ENCODE measurements around the gene KATNAL2.

KATNAL2 gene

DNA sequence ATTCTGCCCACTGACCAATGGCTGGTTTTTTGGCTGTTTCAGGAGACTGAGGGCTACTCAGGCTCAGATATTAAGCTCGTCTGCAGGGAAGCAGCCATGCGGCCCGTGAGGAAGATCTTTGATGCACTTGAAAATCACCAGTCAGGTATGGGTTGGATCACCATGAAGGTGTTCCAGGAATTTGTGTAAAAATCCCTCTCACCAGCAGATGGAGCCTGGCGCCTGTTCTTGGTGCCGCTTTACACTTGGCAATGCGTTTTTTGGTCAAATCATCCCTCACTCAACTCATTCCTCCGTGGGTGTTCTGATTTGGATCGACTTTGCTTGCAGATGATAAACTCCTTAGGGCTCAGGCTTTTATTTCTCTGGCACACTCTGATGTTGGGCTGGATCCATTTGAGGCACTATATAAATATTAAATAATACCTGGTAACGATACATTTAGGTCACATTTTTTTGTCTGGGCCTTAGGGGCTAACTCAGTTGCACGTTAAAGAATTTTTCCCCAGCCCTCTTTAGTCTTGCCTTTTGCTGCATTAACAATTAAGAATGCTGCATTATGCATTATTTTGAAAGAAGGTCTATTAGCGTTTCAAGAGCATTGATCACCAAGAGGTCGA, 182.9 kb downstream of the KATNAL2 start:
- TF ChIP-seq SNAI2 (CRISPR knock-in tag; IDR thresholded peaks at IDR 0.05), result no peak
- TF ChIP-seq, protein P1, sequence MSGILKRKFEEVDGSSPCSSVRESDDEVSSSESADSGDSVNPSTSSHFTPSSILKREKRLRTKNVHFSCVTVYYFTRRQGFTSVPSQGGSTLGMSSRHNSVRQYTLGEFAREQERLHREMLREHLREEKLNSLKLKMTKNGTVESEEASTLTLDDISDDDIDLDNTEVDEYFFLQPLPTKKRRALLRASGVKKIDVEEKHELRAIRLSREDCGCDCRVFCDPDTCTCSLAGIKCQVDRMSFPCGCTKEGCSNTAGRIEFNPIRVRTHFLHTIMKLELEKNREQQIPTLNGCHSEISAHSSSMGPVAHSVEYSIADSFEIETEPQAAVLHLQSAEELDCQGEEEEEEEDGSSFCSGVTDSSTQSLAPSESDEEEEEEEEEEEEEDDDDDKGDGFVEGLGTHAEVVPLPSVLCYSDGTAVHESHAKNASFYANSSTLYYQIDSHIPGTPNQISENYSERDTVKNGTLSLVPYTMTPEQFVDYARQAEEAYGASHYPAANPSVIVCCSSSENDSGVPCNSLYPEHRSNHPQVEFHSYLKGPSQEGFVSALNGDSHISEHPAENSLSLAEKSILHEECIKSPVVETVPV (CRISPR knock-in tag; IDR thresholded peaks at IDR 0.05), result no peak
- no peak for TF ChIP-seq ZNF8 (CRISPR knock-in tag; IDR thresholded peaks at IDR 0.05)
- no peak for TF ChIP-seq PPARA (CRISPR knock-in tag; IDR thresholded peaks at IDR 0.05; ENCODE audit: borderline replicate concordance)
- TF ChIP-seq TOX (CRISPR knock-in tag; IDR thresholded peaks at IDR 0.05; ENCODE audit: borderline replicate concordance), result no peak
- TF ChIP-seq ZC3H10 (CRISPR knock-in tag; IDR thresholded peaks at IDR 0.05), result no peak
- no peak for TF ChIP-seq ISL1 (CRISPR knock-in tag; IDR thresholded peaks at IDR 0.05)
- TF ChIP-seq ESRRG (CRISPR knock-in tag; IDR thresholded peaks at IDR 0.05), result no peak
- TF ChIP-seq, protein P2, sequence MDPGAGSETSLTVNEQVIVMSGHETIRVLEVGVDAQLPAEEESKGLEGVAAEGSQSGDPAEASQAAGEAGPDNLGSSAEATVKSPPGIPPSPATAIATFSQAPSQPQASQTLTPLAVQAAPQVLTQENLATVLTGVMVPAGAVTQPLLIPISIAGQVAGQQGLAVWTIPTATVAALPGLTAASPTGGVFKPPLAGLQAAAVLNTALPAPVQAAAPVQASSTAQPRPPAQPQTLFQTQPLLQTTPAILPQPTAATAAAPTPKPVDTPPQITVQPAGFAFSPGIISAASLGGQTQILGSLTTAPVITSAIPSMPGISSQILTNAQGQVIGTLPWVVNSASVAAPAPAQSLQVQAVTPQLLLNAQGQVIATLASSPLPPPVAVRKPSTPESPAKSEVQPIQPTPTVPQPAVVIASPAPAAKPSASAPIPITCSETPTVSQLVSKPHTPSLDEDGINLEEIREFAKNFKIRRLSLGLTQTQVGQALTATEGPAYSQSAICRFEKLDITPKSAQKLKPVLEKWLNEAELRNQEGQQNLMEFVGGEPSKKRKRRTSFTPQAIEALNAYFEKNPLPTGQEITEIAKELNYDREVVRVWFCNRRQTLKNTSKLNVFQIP (CRISPR knock-in tag; IDR thresholded peaks at IDR 0.05; ENCODE audit: borderline replicate concordance, low read depth), result no peak
- TF ChIP-seq ZFP3 (CRISPR knock-in tag; IDR thresholded peaks at IDR 0.05), result no peak
- no peak for TF ChIP-seq TCF4 (CRISPR knock-in tag; IDR thresholded peaks at IDR 0.05; ENCODE audit: borderline replicate concordance)
- no peak for TF ChIP-seq RARB (CRISPR knock-in tag; IDR thresholded peaks at IDR 0.05)
- TF ChIP-seq ZNF70 (CRISPR knock-in tag; IDR thresholded peaks at IDR 0.05), result no peak
- no peak for TF ChIP-seq ZNF565 (CRISPR knock-in tag; conservative IDR thresholded peaks at IDR 0.05; ENCODE audit: low read depth)
- TF ChIP-seq, protein P3, sequence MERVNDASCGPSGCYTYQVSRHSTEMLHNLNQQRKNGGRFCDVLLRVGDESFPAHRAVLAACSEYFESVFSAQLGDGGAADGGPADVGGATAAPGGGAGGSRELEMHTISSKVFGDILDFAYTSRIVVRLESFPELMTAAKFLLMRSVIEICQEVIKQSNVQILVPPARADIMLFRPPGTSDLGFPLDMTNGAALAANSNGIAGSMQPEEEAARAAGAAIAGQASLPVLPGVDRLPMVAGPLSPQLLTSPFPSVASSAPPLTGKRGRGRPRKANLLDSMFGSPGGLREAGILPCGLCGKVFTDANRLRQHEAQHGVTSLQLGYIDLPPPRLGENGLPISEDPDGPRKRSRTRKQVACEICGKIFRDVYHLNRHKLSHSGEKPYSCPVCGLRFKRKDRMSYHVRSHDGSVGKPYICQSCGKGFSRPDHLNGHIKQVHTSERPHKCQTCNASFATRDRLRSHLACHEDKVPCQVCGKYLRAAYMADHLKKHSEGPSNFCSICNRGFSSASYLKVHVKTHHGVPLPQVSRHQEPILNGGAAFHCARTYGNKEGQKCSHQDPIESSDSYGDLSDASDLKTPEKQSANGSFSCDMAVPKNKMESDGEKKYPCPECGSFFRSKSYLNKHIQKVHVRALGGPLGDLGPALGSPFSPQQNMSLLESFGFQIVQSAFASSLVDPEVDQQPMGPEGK (CRISPR knock-in tag; IDR thresholded peaks at IDR 0.05; ENCODE audit: borderline replicate concordance), result no peak
- no peak for TF ChIP-seq GLIS3 (CRISPR knock-in tag; IDR thresholded peaks at IDR 0.05)
- TF ChIP-seq ZFP30 (CRISPR knock-in tag; IDR thresholded peaks at IDR 0.05), result no peak
- TF ChIP-seq CREB5 (CRISPR knock-in tag; IDR thresholded peaks at IDR 0.05; ENCODE audit: low read depth), result no peak
- TF ChIP-seq OSR1 (CRISPR knock-in tag; IDR thresholded peaks at IDR 0.05), result no peak
- TF ChIP-seq CSDC2 (CRISPR knock-in tag; IDR thresholded peaks at IDR 0.05), result no peak
- ATAC-seq, result peak; percentile 89

DNA sequence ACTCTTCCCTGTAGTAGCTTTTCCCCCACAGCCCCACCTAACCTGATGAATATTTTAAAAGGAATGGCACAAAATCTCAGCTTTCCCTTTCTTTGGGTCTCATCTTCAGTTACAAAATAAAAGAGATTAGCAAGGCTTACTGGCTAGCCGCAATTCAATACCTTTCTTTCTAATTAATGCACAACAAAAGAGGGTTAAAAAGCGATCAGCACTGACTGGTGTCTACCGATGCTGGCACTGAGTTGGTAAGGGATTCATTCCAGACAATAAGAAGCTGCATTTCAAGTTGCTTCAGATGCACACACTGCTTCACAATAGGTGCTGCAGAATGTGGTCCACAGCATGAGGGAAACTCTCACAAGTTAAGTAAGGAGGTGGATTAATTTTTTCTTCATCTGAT, 191.0 kb downstream of the KATNAL2 start:
- TF ChIP-seq ESRRG (CRISPR knock-in tag; IDR thresholded peaks at IDR 0.05) (no peak), PPARA (CRISPR knock-in tag; IDR thresholded peaks at IDR 0.05; ENCODE audit: borderline replicate concordance) (no peak), ZNF565 (CRISPR knock-in tag; conservative IDR thresholded peaks at IDR 0.05; ENCODE audit: low read depth) (no peak), GLIS3 (CRISPR knock-in tag; IDR thresholded peaks at IDR 0.05) (no peak), ZC3H10 (CRISPR knock-in tag; IDR thresholded peaks at IDR 0.05) (no peak), RARB (CRISPR knock-in tag; IDR thresholded peaks at IDR 0.05) (no peak), ARNTL (CRISPR knock-in tag; IDR thresholded peaks at IDR 0.05; ENCODE audit: borderline replicate concordance, low read depth) (no peak), TOX (CRISPR knock-in tag; IDR thresholded peaks at IDR 0.05; ENCODE audit: borderline replicate concordance) (no peak), ZNF8 (CRISPR knock-in tag; IDR thresholded peaks at IDR 0.05) (no peak)
- TF ChIP-seq, protein P1 (CRISPR knock-in tag; IDR thresholded peaks at IDR 0.05), result no peak
- ATAC-seq, result no peak

- ATAC-seq, result no peak
- TF ChIP-seq, protein P3 (CRISPR knock-in tag; IDR thresholded peaks at IDR 0.05; ENCODE audit: borderline replicate concordance), result no peak
- TF ChIP-seq CSDC2 (CRISPR knock-in tag; IDR thresholded peaks at IDR 0.05) (no peak), ZNF70 (CRISPR knock-in tag; IDR thresholded peaks at IDR 0.05) (no peak), ZNF565 (CRISPR knock-in tag; conservative IDR thresholded peaks at IDR 0.05; ENCODE audit: low read depth) (no peak), BACH2 (CRISPR knock-in tag; IDR thresholded peaks at IDR 0.05; ENCODE audit: borderline replicate concordance) (no peak), ISL1 (CRISPR knock-in tag; IDR thresholded peaks at IDR 0.05) (no peak), SNAI2 (CRISPR knock-in tag; IDR thresholded peaks at IDR 0.05) (no peak), TCF4 (CRISPR knock-in tag; IDR thresholded peaks at IDR 0.05; ENCODE audit: borderline replicate concordance) (no peak), ZFP30 (CRISPR knock-in tag; IDR thresholded peaks at IDR 0.05) (no peak), GLIS3 (CRISPR knock-in tag; IDR thresholded peaks at IDR 0.05) (no peak), PPARA (CRISPR knock-in tag; IDR thresholded peaks at IDR 0.05; ENCODE audit: borderline replicate concordance) (no peak), RARB (CRISPR knock-in tag; IDR thresholded peaks at IDR 0.05) (no peak), ZFP3 (CRISPR knock-in tag; IDR thresholded peaks at IDR 0.05) (no peak), OSR1 (CRISPR knock-in tag; IDR thresholded peaks at IDR 0.05) (no peak), CREB5 (CRISPR knock-in tag; IDR thresholded peaks at IDR 0.05; ENCODE audit: low read depth) (no peak), TOX (CRISPR knock-in tag; IDR thresholded peaks at IDR 0.05; ENCODE audit: borderline replicate concordance) (no peak)
- TF ChIP-seq, protein P1 (CRISPR knock-in tag; IDR thresholded peaks at IDR 0.05), result no peak
These were observed 191.6 kb downstream of the KATNAL2 start for GRCh38 chr18:47108998-47109405.
